ENCODE measurements around the gene ST7L. TPM values are rescaled to one million over a fixed set of nuclear protein-coding genes. Genes with fewer than 3 reads are reported as not detected.
"Not testable (repeated sequence)": the region's sequence is repeated elsewhere in the genome, so short reads cannot be mapped to it uniquely, and the experiment has no call there.

ST7L gene
- polyA plus RNA-seq, 4 donors = 24.0 to 31.2 (median 27.3) TPM

DNA sequence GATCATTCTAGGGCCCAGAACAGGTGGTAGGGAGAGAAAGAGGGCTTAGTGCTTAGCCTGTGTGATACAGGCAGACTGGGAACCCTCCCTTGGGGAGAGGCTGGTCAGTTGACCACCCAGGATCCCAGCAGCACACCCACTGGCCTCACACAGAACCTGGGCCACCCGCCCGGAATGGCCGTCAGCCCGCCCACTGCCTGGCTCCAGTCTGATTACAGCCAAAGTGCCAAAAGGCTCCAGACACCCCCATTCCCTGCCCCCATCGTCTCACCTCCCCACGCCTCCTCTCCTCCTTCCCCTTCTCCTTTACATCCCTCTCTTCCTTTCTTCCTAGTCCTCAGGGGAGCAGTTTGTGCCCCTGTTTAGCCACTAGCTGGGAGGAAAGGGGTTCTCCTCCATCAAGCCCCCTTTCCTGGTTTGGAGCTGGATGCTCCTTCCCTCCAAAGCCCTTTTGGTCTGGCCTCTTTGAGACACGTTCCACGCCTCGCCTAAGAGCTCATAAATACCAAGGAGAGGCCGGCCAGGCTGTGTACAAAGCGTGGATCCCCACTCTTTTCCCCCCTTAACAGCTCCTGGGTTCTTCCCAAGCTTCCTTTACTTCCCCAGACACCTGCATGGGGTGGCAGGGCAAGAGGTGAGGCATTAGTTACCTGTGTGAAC, 114.8 kb downstream of the ST7L start:
- DNase-seq (ENCODE audit: low read depth in 4 of 4, low spot score in 3 of 4) = no peak

DNA sequence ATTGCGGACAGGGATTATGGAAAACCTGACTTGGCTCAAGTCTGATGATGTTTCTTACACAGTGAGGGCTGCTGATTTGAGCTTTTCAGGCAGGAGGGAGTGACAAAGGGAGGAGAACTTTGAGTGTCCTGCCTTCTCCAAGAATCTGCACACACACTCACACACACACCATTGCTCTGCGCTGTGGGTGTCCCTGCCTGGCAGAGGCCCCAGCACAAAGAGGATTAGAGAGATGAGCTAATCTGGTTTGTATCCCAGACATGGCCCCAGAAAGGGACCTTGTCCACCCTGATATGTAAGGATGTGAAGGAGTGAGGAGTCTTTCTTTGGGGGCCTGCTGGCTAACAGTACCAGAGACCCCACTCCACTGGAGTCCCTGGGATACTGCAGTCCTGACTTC, 116.1 kb downstream of the ST7L start:
- DNase-seq (ENCODE audit: low read depth in 4 of 4, low spot score in 3 of 4) = no peak

DNA sequence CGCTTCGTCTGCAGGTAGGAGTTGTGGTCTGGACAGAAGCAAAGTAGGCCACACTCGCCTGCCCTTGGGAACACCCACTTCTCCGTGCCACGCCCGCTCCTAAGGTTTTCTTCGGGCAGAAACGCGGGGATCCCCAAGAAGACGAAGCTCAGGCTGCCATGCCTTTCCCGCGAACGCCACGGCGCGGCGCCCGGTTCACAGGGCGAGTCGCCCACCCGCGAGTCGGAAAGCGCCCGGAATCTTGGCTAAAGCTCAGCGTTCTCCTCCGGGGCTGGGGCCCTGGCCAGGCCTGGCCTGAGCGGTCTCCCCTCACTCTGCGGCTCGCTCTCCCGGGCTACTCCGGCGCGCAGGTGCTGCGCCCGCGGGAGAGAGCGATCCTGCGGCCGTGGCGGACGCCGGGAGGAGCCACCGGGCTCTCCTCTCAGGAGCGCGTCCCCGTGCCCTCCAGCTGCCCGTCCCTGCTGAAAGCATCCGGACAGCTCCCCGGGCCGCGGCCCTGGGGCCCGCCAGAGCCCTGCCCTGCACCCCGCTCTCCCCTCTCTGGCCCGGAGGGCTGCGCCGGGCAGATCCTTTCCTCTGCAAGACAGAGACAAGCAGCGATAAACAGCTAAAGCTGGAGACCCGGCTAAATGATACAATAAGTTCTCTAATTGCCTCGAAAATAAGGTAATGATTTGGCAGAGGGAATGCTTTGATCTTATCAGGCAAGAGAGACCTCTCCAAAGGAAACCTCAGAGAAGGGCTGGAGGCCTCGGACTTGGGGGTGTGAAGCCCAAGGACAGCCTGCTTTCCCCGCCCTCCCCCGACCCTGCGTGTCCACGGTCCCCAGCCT, 116.9 kb downstream of the ST7L start:
- no peak for DNase-seq (ENCODE audit: low read depth in 4 of 4, low spot score in 3 of 4)

DNA sequence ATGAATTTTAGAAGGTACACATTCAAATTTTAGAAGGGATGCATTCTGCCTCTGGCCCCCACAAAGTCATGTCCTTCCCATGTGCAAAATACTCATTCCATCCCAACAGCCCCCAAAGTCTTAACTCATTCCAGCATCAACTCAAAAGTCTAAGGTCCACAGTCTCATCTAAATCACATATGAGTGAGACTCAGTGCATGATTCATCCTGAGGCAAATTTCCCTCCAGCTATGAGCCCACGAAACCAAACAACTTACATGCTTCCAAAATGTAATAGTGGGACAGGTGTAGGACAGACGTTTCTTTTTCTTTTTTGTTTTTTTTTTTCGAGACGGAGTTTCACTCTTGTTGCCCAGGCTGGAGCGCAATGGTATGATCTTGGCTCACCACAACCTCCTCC, 122.7 kb downstream of the ST7L start:
- no peak for DNase-seq (ENCODE audit: low read depth in 4 of 4, low spot score in 3 of 4)

DNA sequence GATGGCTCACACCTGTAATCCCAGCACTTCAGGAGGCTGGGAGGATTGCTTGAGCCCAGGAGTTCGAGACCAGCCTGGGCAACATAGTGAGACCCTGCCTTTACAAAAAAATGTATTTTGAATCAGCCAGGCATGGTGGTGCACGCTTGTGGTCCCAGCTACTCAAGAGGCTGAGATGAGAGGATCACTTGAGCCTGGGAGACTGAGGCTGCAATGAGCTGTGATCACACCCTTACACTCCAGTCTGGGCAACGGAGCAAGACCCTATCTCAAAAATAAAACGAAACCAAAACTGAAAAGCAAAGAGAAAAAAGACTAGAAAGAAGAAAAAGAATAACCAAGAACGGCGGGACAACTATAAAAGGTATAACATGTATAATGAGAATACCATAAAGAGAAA, 125.6 kb downstream of the ST7L start:
- DNase-seq (ENCODE audit: low read depth in 4 of 4, low spot score in 3 of 4) = no peak

DNA sequence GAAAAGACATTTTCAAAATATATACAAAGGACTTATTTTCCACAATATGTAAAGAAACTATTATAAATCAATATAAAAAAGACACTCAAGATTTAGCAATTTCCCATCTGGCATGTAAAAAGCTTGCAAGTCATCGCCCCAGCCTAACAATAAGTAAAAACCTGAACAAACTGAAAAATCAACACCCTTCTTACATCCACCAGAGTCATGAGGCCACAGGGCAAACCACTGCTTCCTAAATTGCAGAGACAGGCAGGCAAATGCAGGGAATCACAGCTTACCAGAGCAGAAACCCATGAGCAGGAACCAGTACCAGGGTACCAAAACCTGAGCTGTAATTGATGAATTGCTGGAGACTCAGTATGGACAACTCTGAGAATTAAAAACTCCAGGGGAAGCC, 126.9 kb downstream of the ST7L start:
- DNase-seq (ENCODE audit: low read depth in 4 of 4, low spot score in 3 of 4) = no peak

DNA sequence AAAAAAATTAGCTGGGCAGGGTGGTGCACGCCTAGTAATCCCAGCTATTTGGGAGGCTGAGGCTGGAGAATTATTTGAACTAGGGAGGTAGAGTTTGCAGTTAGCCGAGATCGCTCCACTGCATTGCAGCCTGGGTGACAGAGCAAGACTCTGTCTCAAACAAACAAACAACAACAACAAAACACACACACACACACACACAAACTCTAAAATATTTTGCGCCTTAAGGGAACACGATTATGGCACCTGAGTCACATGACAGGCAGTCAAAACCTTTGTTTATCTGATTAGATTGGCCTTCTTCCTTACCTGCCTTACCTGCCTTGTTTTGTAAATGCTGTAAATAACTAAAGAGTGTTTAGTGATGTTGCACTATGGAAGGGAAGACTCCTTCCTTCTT, 130.8 kb downstream of the ST7L start:
- DNase-seq (ENCODE audit: low read depth in 4 of 4, low spot score in 3 of 4) = no peak

DNA sequence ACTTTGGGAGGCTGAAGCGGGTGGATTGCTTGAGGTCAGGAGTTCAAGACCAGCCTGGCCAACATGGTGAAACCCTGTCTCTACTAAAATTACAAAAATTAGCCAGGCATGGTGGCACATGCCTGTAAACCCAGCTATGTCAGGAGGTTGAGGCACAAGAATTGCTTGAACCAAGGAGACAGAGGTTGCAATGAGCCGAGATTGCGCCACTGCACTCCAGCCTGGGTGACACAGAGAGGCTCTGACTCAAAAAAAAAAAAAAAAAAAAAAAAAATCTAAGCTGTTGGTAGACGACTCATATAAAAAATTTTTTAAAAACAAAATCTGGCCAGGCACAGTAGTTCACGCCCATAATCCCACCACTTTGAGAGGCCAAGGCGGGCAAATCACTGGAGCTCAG, 131.3 kb downstream of the ST7L start:
- DNase-seq (ENCODE audit: low read depth in 4 of 4, low spot score in 3 of 4) = not testable (repeated sequence)

DNA sequence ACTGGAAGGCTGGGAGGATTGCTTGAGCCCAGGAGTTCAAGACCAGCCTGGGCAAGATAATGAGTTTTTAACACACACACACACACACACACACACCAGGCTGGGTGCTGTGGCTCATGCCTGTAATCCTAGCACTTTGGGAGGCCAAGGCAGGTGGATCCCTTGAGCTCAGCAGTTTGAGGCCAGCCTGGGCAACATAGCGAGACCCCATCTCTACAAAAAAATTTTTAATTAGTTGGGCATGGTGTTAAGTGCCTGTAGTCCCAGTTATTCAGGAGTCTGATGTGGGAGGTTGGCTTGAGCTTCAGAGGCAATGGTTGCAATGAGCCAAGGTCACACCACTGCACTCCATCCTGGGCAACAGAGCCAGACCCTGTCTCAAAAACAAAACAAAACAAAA, 132.9 kb downstream of the ST7L start:
- DNase-seq (ENCODE audit: low read depth in 4 of 4, low spot score in 3 of 4) = not testable (repeated sequence)

DNA sequence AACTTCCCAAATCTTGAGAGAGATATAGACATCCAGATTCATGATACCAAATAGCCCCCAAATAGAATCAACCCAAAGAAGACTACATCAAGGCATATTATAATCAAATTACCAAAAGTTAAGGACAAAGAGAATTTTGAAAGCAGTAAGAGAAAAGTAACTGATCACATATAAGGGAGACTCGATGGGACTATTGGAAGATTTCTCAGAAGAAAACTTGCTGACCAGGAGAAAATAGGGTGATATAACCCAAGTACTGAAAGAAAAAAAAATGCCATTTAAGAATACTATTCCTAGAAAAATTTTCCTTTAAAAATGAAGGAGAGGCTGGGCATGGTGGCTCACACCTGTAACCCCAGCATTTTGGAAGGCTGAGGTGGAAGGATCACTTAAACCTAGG, 140.6 kb downstream of the ST7L start:
- no peak for DNase-seq (ENCODE audit: low read depth in 4 of 4, low spot score in 3 of 4)

DNA sequence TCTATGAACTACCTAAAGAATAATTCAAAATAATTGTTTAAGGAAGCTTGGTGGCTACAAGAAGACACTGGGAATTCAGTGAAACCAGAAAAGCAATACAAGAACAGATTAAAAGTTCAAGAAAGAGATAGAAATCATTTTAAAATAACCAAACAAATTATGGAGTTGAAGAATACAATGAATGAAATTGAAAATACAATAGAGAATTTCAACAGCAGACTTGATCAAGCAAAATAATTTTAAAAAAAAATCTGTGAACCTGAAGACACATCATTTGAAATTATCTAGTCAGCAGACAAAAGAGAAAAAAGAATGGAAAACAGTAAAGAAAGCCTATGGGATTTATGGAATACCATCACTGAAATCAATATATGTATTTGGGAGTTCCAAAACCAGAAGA, 141.4 kb downstream of the ST7L start:
- no peak for DNase-seq (ENCODE audit: low read depth in 4 of 4, low spot score in 3 of 4)

Other genes with a start within 250 kb of the ST7L start
- 10 to 100 TPM; 37.2 to 48.5 (median 47.4) TPM for gene CTTNBP2NL, start 222.9 kb downstream of the ST7L start, polyA plus RNA-seq (ENCODE audit: insufficient read length in 4 of 4)
- gene WNT2B, start 110.2 kb downstream of the ST7L start, polyA plus RNA-seq (ENCODE audit: insufficient read length in 4 of 4) = 1 to 10 TPM; 2.4 to 5.3 (median 3.4) TPM
- 100 to 1,000 TPM; 115 to 150 (median 140) TPM for gene CAPZA1, start 691 bp upstream of the ST7L start, polyA plus RNA-seq (ENCODE audit: insufficient read length in 4 of 4)
- 10 to 100 TPM; 65.8 to 74.1 (median 72.1) TPM for gene MOV10, start 55.5 kb upstream of the ST7L start, polyA plus RNA-seq (ENCODE audit: insufficient read length in 4 of 4)
- 100 to 1,000 TPM; 219 to 262 (median 232) TPM for gene RHOC, start 88.0 kb upstream of the ST7L start, polyA plus RNA-seq (ENCODE audit: insufficient read length in 4 of 4)
- 1 to 10 TPM in 3 of 4 donors, under 1 TPM in 1; 0.98 to 1.4 (median 1.3) TPM for gene PPM1J, start 96.2 kb upstream of the ST7L start, polyA plus RNA-seq (ENCODE audit: insufficient read length in 4 of 4)

Measured in right renal pelvis (tissue), 4 donors.